HCT116 (cell line): Measurements from ENCODE around the gene TMEM242.

Experiments
- CEBPB ChIP-seq: IDR thresholded peaks from 2 replicates; pipeline ENCODE4 v1.6.1; 2012; ENCODE audit warnings: low read depth
- CTCF ChIP-seq, 3 experiments: fragments of 200-600 bp in 1 of 3; sonication (generic) in 1 of 3; IDR thresholded peaks in 2 of 3; conservative IDR thresholded peaks in 1 of 3; 2 replicates each; pipeline ENCODE4 v1.5.1; 2012 to 2017; ENCODE audit warnings: low read depth in 2 of 3, low read length in 2 of 3, antibody characterized with exemption in 1 of 3, borderline replicate concordance in 1 of 3, control low read depth in 1 of 3, mild to moderate bottlenecking in 1 of 3, mixed read lengths in 1 of 3, mixed run types in 1 of 3, moderate library complexity in 1 of 3; ENCODE audit not compliant: insufficient read depth in 1 of 3
- EZH2 ChIP-seq: fragments of 200-600 bp; sonication (generic); IDR thresholded peaks from 2 replicates; pipeline ENCODE4 v1.6.1; 2017; ENCODE audit warnings: antibody characterized with exemption, mixed run types
- EZH2phosphoT487 ChIP-seq: fragments of 200-600 bp; IDR thresholded peaks from 2 replicates; pipeline ENCODE4 v1.6.1; 2018; ENCODE audit warnings: antibody characterized with exemption, borderline replicate concordance
- POLR2AphosphoS5 ChIP-seq: IDR thresholded peaks from 2 replicates; pipeline ENCODE4 v1.6.1; 2011; ENCODE audit warnings: mild to moderate bottlenecking, low read depth, low read length, moderate library complexity
- SIN3A ChIP-seq: IDR thresholded peaks from 2 replicates; pipeline ENCODE4 v1.6.1; 2012; ENCODE audit warnings: low read depth

GRCh38 chr6:157253017-157253416, 70.3 kb downstream of the TMEM242 start:
- no peak for TF ChIP-seq CEBPB
- no peak for TF ChIP-seq EZH2
- TF ChIP-seq SIN3A = no peak
- no peak for TF ChIP-seq POLR2AphosphoS5
- no peak for TF ChIP-seq EZH2phosphoT487
- no peak for TF ChIP-seq CTCF (IDR thresholded peaks at IDR 0.05 in 2 of 3, conservative IDR thresholded peaks at IDR 0.05 in 1 of 3; ENCODE audit: borderline replicate concordance in 1 of 3, insufficient read depth in 1 of 3, low read depth in 2 of 3, low read length in 2 of 3)
